K562 (cell line): ENCODE measurements around the gene DDR1. TPM values are rescaled to one million over a fixed set of nuclear protein-coding genes. Genes with fewer than 3 reads are reported as not detected.

Experiments used
- ARNT ChIP-seq, 2 experiments: fragments of 450-650 bp; IDR thresholded peaks; 2 replicates each; pipeline ENCODE4 v1.6.1; 2016; ENCODE audit warnings: mild to moderate bottlenecking in 1 of 2
- ASH1L ChIP-seq: fragments of 450-650 bp; IDR thresholded peaks from 2 replicates; pipeline ENCODE4 v1.6.1; 2018; ENCODE audit warnings: borderline replicate concordance, mild to moderate bottlenecking, low read depth; ENCODE audit not compliant: partially characterized antibody
- CHD4 ChIP-seq: fragments of 200-600 bp; sonication (generic); IDR thresholded peaks from 3 replicates; pipeline ENCODE4 v1.6.1; 2012; ENCODE audit warnings: low read depth, mild to moderate bottlenecking, mixed read lengths, low read length, inconsistent platforms; ENCODE audit not compliant: insufficient read depth, insufficient replicate concordance, poor library complexity, severe bottlenecking
- CXXC5 ChIP-seq: fragments of 250-450 bp; sonication (Bioruptor Pico); IDR thresholded peaks from 2 replicates; pipeline ENCODE4 v1.8.0; 2022; ENCODE audit warnings: inconsistent platforms, mild to moderate bottlenecking, moderate library complexity
- FOS ChIP-seq: IDR thresholded peaks from 3 replicates; pipeline ENCODE4 v1.6.1; 2011; ENCODE audit not compliant: insufficient read length; ENCODE audit errors: extremely low read depth
- FOXK2 ChIP-seq, 2 experiments: fragments of 450-650 bp; IDR thresholded peaks in 1 of 2; conservative IDR thresholded peaks in 1 of 2; 2 replicates each; pipeline ENCODE4 v1.6.1; 2016; ENCODE audit warnings: low read depth in 2 of 2, mild to moderate bottlenecking in 1 of 2
- GATAD2A ChIP-seq: fragments of 450-650 bp; IDR thresholded peaks from 2 replicates; pipeline ENCODE4 v1.6.1; 2017
- HEY1 ChIP-seq: fragments of 250-450 bp; sonication (Bioruptor Pico); IDR thresholded peaks from 2 replicates; pipeline ENCODE4 v1.5.0; 2020; ENCODE audit warnings: mild to moderate bottlenecking, moderate library complexity, borderline replicate concordance
- HMG20A ChIP-seq: fragments of 450-650 bp; formaldehyde crosslinking; conservative IDR thresholded peaks from 2 replicates; pipeline ENCODE4 v1.4.0; 2020; ENCODE audit warnings: mild to moderate bottlenecking, mixed read lengths
- MBD2 ChIP-seq: sonication (generic); IDR thresholded peaks from 2 replicates; pipeline ENCODE4 v1.6.1; 2016; ENCODE audit warnings: low read depth, borderline replicate concordance
- POLR2G ChIP-seq: fragments of 200-400 bp; formaldehyde crosslinking; IDR thresholded peaks from 2 replicates; pipeline ENCODE4 v1.6.1; 2017; ENCODE audit warnings: low read depth, mild to moderate bottlenecking, antibody characterized with exemption, low read length, moderate library complexity
- RHOXF2B ChIP-seq: fragments of 250-450 bp; sonication (Bioruptor Pico); conservative IDR thresholded peaks from 2 replicates; pipeline ENCODE4 v1.5.1; 2021
- TAF7 ChIP-seq: fragments of 450-650 bp; IDR thresholded peaks from 2 replicates; pipeline ENCODE4 v1.6.1; 2016; ENCODE audit warnings: missing genetic modification characterization, missing compliant biosample characterization
- TCF3 ChIP-seq: sonication (generic); formaldehyde crosslinking; IDR thresholded peaks from 2 replicates; pipeline ENCODE4 v1.4.0; 2020; ENCODE audit warnings: mild to moderate bottlenecking, missing genetic modification reagents
- ZKSCAN8 ChIP-seq: fragments of 200-800 bp; sonication (Bioruptor generic); IDR thresholded peaks from 2 replicates; pipeline ENCODE4 v1.6.1; 2016; ENCODE audit warnings: missing genetic modification characterization, missing compliant biosample characterization
- ZNF3 ChIP-seq: fragments of 250-450 bp; sonication (Bioruptor Pico); IDR thresholded peaks from 2 replicates; pipeline ENCODE4 v1.5.0; 2021; ENCODE audit warnings: mild to moderate bottlenecking, moderate library complexity
- ZNF408 ChIP-seq: fragments of 250-450 bp; sonication (Bioruptor Pico); IDR thresholded peaks from 2 replicates; pipeline ENCODE4 v1.4.0; 2020; ENCODE audit warnings: low read depth, mild to moderate bottlenecking, moderate library complexity
- ZZZ3 ChIP-seq: fragments of 450-650 bp; IDR thresholded peaks from 2 replicates; pipeline ENCODE4 v1.6.1; 2016; ENCODE audit warnings: antibody characterized with exemption, mild to moderate bottlenecking, moderate library complexity
- polyA plus RNA-seq, 8 experiments: library from polyadenylated mRNA; depleted of rRNA in 4 of 8; stranded (reverse) in 5 of 8; unstranded in 3 of 8; fragments of >200 nt; fragmentation: Nextera tagmentation in 2 of 8; fragmentation: Illumina TruSeq in 1 of 8; extraction: Ambion mirVana in 2 of 8; extraction: Trizol in 1 of 8; gene quantifications; 2 replicates each; pipeline versions ENCODE4 v1.2.1 to v1.2.3, GENCODE V29; 2011 to 2014; ENCODE audit warnings: inconsistent platforms in 1 of 8, missing spikeins in 1 of 8
- total RNA-seq, 7 experiments: library from RNA; depleted of rRNA in 6 of 7; stranded (reverse); fragments of >200 nt in 6 of 7; fragmentation: Illumina TruSeq in 2 of 7; extraction: Trizol in 2 of 7; gene quantifications; 2 replicates each; pipeline versions ENCODE4 v1.2.1 to v1.2.3, GENCODE V29; 2011 to 2021; ENCODE audit warnings: low replicate concordance in 1 of 7
- TF ChIP-seq, protein P1 (sequence below): sonication (generic); formaldehyde crosslinking; IDR thresholded peaks from 2 replicates; pipeline ENCODE4 v1.8.0; 2022; ENCODE audit warnings: mild to moderate bottlenecking, missing genetic modification reagents, borderline replicate concordance
- TF ChIP-seq, protein P2 (sequence below): fragments of 250-450 bp; sonication (Bioruptor Pico); IDR thresholded peaks from 2 replicates; pipeline ENCODE4 v1.9.0; 2021; ENCODE audit warnings: mild to moderate bottlenecking, inconsistent platforms
- TF ChIP-seq, protein P3 (sequence below), 3 experiments: fragments of 200-800 bp in 1 of 3; sonication (Bioruptor generic) in 1 of 3; sonication (generic) in 1 of 3; formaldehyde crosslinking in 1 of 3; IDR thresholded peaks; 2 replicates each; pipeline versions ENCODE4 v1.6.1 to v1.8.0; 2016 to 2022; ENCODE audit warnings: mild to moderate bottlenecking in 2 of 3, missing compliant biosample characterization in 2 of 3, missing genetic modification characterization in 2 of 3, missing genetic modification reagents in 1 of 3

The DDR1 gene
- total and polyA plus RNA-seq, 9 of the 15 experiments (the other 6 are each of a cell fraction or from before 2014, with no cell fraction given), result 1.4 to 44.6 (median 12.2) TPM

DNA sequence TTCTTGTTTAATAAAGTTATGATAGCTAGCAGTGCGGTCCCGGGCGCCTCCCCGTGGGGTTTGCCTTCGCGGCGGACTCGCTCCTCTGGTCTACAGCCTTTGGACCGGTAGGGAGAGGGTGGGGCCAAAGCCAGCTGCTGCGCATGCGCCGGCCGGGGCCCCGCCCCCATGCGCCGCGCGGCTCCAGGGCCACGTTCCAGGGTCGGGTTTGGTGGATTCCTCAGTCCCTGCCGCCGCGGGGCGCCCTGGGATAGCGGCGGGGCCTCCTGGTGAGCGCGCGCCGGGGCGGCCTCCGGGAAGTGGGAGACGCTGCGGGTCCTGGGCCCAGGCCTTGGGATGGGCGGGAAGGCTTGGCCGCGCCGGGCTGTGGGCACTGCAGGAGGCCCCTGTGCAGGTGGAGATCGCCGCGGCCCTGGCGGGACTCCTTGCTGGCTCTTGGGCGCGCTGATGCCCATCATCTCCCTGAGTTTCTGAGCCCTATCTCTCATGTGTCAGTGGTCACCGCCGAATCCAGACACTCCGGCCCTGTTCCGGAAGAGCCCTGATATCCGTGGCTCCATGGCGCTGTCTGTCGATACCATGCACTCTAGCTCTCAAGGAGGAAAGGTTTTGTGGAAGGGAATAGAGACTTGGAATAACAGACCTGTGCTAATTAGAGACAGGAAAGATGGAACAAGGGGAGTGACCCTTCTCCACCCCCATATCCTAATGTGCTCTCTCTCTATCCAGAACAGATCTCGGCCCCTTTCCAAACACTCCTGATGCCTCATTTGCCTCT, 29.9 kb downstream of the DDR1 start, which contains the start of gene VARS2 (continued):
- TF ChIP-seq, protein P1, sequence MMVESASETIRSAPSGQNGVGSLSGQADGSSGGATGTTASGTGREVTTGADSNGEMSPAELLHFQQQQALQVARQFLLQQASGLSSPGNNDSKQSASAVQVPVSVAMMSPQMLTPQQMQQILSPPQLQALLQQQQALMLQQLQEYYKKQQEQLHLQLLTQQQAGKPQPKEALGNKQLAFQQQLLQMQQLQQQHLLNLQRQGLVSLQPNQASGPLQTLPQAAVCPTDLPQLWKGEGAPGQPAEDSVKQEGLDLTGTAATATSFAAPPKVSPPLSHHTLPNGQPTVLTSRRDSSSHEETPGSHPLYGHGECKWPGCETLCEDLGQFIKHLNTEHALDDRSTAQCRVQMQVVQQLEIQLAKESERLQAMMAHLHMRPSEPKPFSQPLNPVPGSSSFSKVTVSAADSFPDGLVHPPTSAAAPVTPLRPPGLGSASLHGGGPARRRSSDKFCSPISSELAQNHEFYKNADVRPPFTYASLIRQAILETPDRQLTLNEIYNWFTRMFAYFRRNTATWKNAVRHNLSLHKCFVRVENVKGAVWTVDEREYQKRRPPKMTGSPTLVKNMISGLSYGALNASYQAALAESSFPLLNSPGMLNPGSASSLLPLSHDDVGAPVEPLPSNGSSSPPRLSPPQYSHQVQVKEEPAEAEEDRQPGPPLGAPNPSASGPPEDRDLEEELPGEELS (CRISPR knock-in tag), result 0 out of 2 replicates have a peak, but pooled peaks have one; percentile 22
- TF ChIP-seq TCF3 (CRISPR knock-in tag), result peak; percentile 0
- peak; percentile 98 for TF ChIP-seq POLR2G
- TF ChIP-seq, protein P2, sequence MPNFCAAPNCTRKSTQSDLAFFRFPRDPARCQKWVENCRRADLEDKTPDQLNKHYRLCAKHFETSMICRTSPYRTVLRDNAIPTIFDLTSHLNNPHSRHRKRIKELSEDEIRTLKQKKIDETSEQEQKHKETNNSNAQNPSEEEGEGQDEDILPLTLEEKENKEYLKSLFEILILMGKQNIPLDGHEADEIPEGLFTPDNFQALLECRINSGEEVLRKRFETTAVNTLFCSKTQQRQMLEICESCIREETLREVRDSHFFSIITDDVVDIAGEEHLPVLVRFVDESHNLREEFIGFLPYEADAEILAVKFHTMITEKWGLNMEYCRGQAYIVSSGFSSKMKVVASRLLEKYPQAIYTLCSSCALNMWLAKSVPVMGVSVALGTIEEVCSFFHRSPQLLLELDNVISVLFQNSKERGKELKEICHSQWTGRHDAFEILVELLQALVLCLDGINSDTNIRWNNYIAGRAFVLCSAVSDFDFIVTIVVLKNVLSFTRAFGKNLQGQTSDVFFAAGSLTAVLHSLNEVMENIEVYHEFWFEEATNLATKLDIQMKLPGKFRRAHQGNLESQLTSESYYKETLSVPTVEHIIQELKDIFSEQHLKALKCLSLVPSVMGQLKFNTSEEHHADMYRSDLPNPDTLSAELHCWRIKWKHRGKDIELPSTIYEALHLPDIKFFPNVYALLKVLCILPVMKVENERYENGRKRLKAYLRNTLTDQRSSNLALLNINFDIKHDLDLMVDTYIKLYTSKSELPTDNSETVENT (CRISPR knock-in tag), result peak; percentile 94
- TF ChIP-seq RHOXF2B, result 0 out of 2 replicates have a peak, but pooled peaks have one; percentile 59
- TF ChIP-seq FOS, result no peak
- peak; percentile 94 for TF ChIP-seq CXXC5
- TF ChIP-seq ARNT (IDR thresholded peaks at IDR 0.05), result peak in 1 of 2 experiments; percentile 82; a peak in 1 of 4 replicates
- TF ChIP-seq TAF7 (tag), result 0 out of 2 replicates have a peak, but pooled peaks have one; percentile 46
- TF ChIP-seq ZNF3 (CRISPR knock-in tag), result no peak
- TF ChIP-seq MBD2, result no peak
- TF ChIP-seq FOXK2 (conservative IDR thresholded peaks at IDR 0.05 in 1 of 2, IDR thresholded peaks at IDR 0.05 in 1 of 2; ENCODE audit: low read depth in 2 of 2), result no peak
- TF ChIP-seq HMG20A (CRISPR knock-in tag), result no peak
- no peak for TF ChIP-seq ASH1L
- no peak for TF ChIP-seq ZKSCAN8 (CRISPR knock-in tag)
- TF ChIP-seq ZZZ3, result peak; percentile 60; the same call in 1 of the 2 replicates
- no peak for TF ChIP-seq ZNF408 (CRISPR knock-in tag)
- TF ChIP-seq GATAD2A, result no peak; the same call in 1 of the 2 replicates
- TF ChIP-seq HEY1 (CRISPR knock-in tag), result 0 out of 2 replicates have a peak, but pooled peaks have one; percentile 3
- no peak for TF ChIP-seq CHD4
- TF ChIP-seq, protein P3, sequence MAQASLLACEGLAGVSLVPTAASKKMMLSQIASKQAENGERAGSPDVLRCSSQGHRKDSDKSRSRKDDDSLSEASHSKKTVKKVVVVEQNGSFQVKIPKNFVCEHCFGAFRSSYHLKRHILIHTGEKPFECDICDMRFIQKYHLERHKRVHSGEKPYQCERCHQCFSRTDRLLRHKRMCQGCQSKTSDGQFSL (CRISPR knock-in tag; IDR thresholded peaks at IDR 0.05), result no peak
- TF ChIP-seq, protein P3 (tag; IDR thresholded peaks at IDR 0.05), result no peak
